ENCODE measurements around the gene SPATA3. TPM values are rescaled to one million over a fixed set of nuclear protein-coding genes. Genes with fewer than 3 reads are reported as not detected.
"Not testable (repeated sequence)": the region's sequence is repeated elsewhere in the genome, so short reads cannot be mapped to it uniquely, and the experiment has no call there.

The SPATA3 gene
- total RNA-seq, 8 experiments from 2014 or later = 0.71 TPM; not detected in 7

- peak in 1 of 8 experiments; percentile 12 for ATAC-seq (replicated peaks in 6 of 8)
- H3K4me1 ChIP-seq (replicated peaks in 1 of 2) = peaks cover 9 to 27% of the 10 kb centered on the region in 2 donors
- H3K4me3 ChIP-seq = no peak overlapping the region
- 0 to 81% (median 58%) methylated on average over 1 to 3 of the region's 4 CpGs; no CpG with 5 or more reads in 4 of the 10 experiments for WGBS, 10 experiments
- H3K27ac ChIP-seq = no peak overlapping the region
- in situ Hi-C loops (cut with MboI; ENCODE audit: low pct_unique_long_range_greater_than_20kb in 2 of 9, low sequenced_read_pairs in 9 of 9, unreplicated experiment in 9 of 9) = no loop called here
These were observed 21.3 kb downstream of the SPATA3 start for GRCh38 chr2:231017231-231017598.

- 14 to 80% (median 73%) methylated on average over 1 to 3 of the region's 3 CpGs; no CpG with 5 or more reads in 4 of the 10 experiments for WGBS, 10 experiments
- in situ Hi-C loops (cut with MboI; ENCODE audit: low pct_unique_long_range_greater_than_20kb in 2 of 9, low sequenced_read_pairs in 9 of 9, unreplicated experiment in 9 of 9) = no loop called here
- Histone ChIP-seq H3K4me1 (replicated peaks in 1 of 2) (peaks cover 9 to 23% of the 10 kb centered on the region in 2 donors), H3K4me3 (no peak overlapping the region), H3K27ac (no peak overlapping the region)
- ATAC-seq (replicated peaks in 6 of 8) = no peak
These were observed 22.3 kb downstream of the SPATA3 start for GRCh38 chr2:231018184-231018583.

DNA sequence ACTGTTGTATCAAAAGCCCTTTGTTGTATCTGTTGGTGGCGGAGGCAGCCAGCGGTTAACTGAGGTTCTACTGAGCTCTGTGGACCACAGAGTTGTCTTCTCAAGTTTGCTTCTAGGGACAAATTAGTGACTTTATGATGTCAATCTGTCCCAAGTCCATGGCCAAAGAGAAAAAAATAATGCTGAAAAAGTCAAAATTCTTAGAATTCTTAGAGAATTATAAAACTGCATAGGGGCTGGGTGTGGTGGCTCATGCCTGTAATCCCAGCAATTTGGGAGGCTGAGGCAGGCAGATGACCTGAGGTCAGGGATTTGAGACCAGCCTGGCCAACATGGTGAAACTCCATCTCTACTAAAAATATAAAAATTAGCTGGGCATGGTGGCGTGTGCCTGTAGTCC is 29.1 kb downstream of the SPATA3 start:
- 56 to 100% (median 92%) methylated on average over 1 to 3 of the region's 3 CpGs for WGBS, 10 experiments
- H3K4me3 ChIP-seq; in situ Hi-C loops (cut with MboI; ENCODE audit: low pct_unique_long_range_greater_than_20kb in 2 of 9, low sequenced_read_pairs in 9 of 9, unreplicated experiment in 9 of 9); H3K27ac ChIP-seq; H3K4me1 ChIP-seq (replicated peaks in 1 of 2); ATAC-seq (replicated peaks in 6 of 8): not testable (repeated sequence)

DNA sequence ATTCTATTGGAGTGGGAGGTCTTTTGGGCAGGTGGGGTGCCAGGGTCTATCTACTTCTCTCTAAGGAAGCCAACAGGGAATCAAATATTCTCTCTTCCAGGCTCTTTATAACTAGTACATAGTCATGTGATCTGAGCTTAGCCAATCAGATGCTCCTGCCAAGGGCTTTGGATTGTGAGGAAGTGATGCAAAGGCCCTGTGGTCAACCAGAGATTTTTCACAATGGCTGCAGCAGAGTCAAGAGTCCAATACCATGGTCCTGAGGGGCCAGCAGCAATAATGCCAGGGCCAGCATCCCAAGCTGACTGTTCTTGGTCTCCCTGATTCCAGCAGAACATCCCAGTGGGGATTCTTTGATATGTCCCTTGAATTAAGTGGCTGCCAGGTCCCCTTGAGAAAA is 33.0 kb downstream of the SPATA3 start:
- ATAC-seq (replicated peaks in 6 of 8) = no peak
- in situ Hi-C loops (cut with MboI; ENCODE audit: low pct_unique_long_range_greater_than_20kb in 2 of 9, low sequenced_read_pairs in 9 of 9, unreplicated experiment in 9 of 9) = no loop called here
- H3K4me1 ChIP-seq (replicated peaks in 1 of 2) = no peaks in the 10 kb centered on the region
- H3K4me3 ChIP-seq = no peak overlapping the region
- H3K27ac ChIP-seq = no peak overlapping the region

DNA sequence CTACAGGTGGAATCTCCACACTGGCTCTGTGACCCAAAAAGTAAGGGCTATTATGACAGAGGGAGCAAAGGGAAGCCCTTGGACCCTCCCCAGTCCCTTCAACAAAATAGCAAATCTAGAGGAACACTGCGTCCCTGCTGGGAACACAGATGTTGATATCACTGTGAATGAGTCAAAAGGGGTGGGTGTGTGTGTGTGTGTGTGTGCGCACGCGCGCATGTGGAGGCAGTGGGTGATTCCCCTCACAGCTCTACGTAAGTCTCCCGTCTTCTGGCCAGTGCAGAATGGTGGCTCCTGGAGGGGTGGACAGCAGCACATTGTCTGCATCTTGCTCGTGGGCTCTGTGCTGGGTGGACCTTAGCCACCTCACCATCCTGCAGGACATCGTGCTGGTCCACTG is 33.6 kb downstream of the SPATA3 start:
- H3K4me3 ChIP-seq = no peak overlapping the region
- H3K27ac ChIP-seq = no peak overlapping the region
- 59 to 88% (median 74%) methylated on average over 1 to 8 of the region's 9 CpGs; no CpG with 5 or more reads in 5 of the 10 experiments for WGBS, 10 experiments
- no peaks in the 10 kb centered on the region for H3K4me1 ChIP-seq (replicated peaks in 1 of 2)
- in situ Hi-C loops (cut with MboI; ENCODE audit: low pct_unique_long_range_greater_than_20kb in 2 of 9, low sequenced_read_pairs in 9 of 9, unreplicated experiment in 9 of 9) = no loop called here
- no peak for ATAC-seq (replicated peaks in 6 of 8)

- no peak overlapping the region for H3K4me3 ChIP-seq
- H3K27ac ChIP-seq = no peak overlapping the region
- in situ Hi-C loops (cut with MboI; ENCODE audit: low pct_unique_long_range_greater_than_20kb in 2 of 9, low sequenced_read_pairs in 9 of 9, unreplicated experiment in 9 of 9) = no loop called here
- 44 to 100% (median 81%) methylated on average over 1 to 3 of the region's 3 CpGs; no CpG with 5 or more reads in 3 of the 10 experiments for WGBS, 10 experiments
- H3K4me1 ChIP-seq (replicated peaks in 1 of 2) = no peaks in the 10 kb centered on the region
- ATAC-seq (replicated peaks in 6 of 8) = no peak
These were observed 34.8 kb downstream of the SPATA3 start for GRCh38 chr2:231030725-231031124.

DNA sequence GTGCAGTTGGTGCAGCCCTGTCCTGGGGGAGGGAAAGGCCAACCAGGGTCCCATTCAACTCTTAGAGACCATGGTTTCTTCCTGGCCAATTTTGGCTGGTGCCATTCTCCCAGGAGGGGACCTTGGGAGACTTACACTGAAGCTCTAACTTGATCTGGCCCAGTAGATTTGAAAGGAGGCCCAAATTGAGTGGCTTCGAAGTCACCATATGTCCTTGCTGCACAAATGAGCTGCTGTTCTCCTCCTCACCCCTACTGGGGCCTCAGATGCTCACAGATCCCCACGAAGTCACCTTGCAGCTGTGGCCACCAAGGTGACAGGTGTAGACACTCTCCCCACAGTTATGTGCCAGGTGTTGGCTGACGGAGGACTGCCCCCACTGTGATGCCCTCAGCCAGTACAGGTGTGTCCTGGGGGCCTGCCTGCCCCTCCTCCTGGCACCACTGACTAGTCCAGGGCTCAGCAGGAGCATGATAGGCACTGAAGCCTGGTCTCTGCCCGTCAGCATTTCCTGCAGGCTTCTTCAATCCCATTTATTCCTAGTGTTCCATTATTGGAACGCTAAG is 36.7 kb downstream of the SPATA3 start:
- in situ Hi-C loops (cut with MboI; ENCODE audit: low pct_unique_long_range_greater_than_20kb in 2 of 9, low sequenced_read_pairs in 9 of 9, unreplicated experiment in 9 of 9) = no loop called here
- H3K4me1 ChIP-seq (replicated peaks in 1 of 2) = no peaks in the 10 kb centered on the region
- no peak overlapping the region for H3K4me3 ChIP-seq
- H3K27ac ChIP-seq = no peak overlapping the region
- 33 to 100% (median 80%) methylated on average over 1 to 4 of the region's 5 CpGs; no CpG with 5 or more reads in 3 of the 10 experiments for WGBS, 10 experiments
- ATAC-seq (replicated peaks in 6 of 8) = no peak

- Histone ChIP-seq H3K4me1 (replicated peaks in 1 of 2) (peaks cover 0 to under 1% of the 10 kb centered on the region in 2 donors), H3K27ac (no peak overlapping the region), H3K4me3 (no peak overlapping the region)
- in situ Hi-C loops (cut with MboI; ENCODE audit: low pct_unique_long_range_greater_than_20kb in 2 of 9, low sequenced_read_pairs in 9 of 9, unreplicated experiment in 9 of 9) = no loop called here
- 0 to 100% (median 55%) methylated on average over 1 to 8 of the region's 11 CpGs; no CpG with 5 or more reads in 1 of the 10 experiments for WGBS, 10 experiments
- no peak for ATAC-seq (replicated peaks in 6 of 8)
These were observed 37.5 kb downstream of the SPATA3 start for GRCh38 chr2:231033147-231034132.

GRCh38 chr2:231034291-231034882 is 38.5 kb downstream of the SPATA3 start:
- WGBS, 10 experiments = 33 to 83% (median 53%) methylated on average over 1 to 4 of the region's 4 CpGs; no CpG with 5 or more reads in 4 of the 10 experiments
- in situ Hi-C loops (cut with MboI; ENCODE audit: low pct_unique_long_range_greater_than_20kb in 2 of 9, low sequenced_read_pairs in 9 of 9, unreplicated experiment in 9 of 9) = no loop called here
- Histone ChIP-seq H3K4me3 (no peak overlapping the region), H3K27ac (no peak overlapping the region), H3K4me1 (replicated peaks in 1 of 2) (peaks cover 0 to 6% of the 10 kb centered on the region in 2 donors)
- ATAC-seq (replicated peaks in 6 of 8) = no peak

GRCh38 chr2:231036131-231036530 is 40.2 kb downstream of the SPATA3 start:
- WGBS, 10 experiments = 0 to 80% (median 70%) methylated on average over 1 to 4 of the region's 4 CpGs; no CpG with 5 or more reads in 5 of the 10 experiments
- Histone ChIP-seq H3K4me3 (no peak overlapping the region), H3K4me1 (replicated peaks in 1 of 2) (peaks cover 0 to 6% of the 10 kb centered on the region in 2 donors), H3K27ac (no peak overlapping the region)
- no peak for ATAC-seq (replicated peaks in 6 of 8)
- in situ Hi-C loops (cut with MboI; ENCODE audit: low pct_unique_long_range_greater_than_20kb in 2 of 9, low sequenced_read_pairs in 9 of 9, unreplicated experiment in 9 of 9) = no loop called here

DNA sequence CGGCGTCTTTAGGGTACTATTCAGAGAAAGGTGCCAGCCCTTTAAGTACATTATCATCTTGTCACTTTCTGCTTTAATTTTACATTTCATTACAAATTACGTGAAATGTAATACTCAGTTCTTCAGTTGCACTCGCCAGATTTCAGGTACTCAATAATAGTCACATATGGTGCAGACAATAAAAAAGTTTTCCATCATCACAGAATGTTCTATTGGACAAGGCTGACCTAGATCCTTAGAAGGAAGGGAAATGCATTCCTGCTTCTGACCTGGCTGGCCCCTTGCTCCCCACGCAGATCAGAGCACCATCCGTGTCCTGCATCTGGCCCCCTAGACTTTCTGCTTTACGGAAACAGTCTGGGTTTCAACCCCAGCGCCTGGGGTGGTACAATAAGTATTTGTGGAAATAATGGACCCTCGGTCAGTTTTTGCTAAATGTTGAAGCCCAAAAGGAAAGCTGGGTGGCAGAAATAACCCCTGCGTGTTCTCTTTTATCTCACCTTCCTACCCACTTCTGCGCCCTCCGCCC is 40.7 kb downstream of the SPATA3 start:
- peak overlapping the region in 1 of 5 donors; percentile 56 for H3K4me3 ChIP-seq
- H3K4me1 ChIP-seq (replicated peaks in 1 of 2) = peaks cover 0 to 6% of the 10 kb centered on the region in 2 donors
- H3K27ac ChIP-seq = no peak overlapping the region
- in situ Hi-C loops (cut with MboI; ENCODE audit: low pct_unique_long_range_greater_than_20kb in 2 of 9, low sequenced_read_pairs in 9 of 9, unreplicated experiment in 9 of 9) = no loop called here
- WGBS, 10 experiments = 27 to 82% (median 66%) methylated on average over 4 to 8 of the region's 12 CpGs; no CpG with 5 or more reads in 3 of the 10 experiments
- ATAC-seq (replicated peaks in 6 of 8) = no peak

GRCh38 chr2:231037202-231037730 is 41.3 kb downstream of the SPATA3 start, which contains the start of gene C2orf72:
Gene C2orf72 (plus strand): TSS chr2:231037523. CDS start chr2:231037566, 43 bp downstream.
- 6 to 10% methylated on average over 2 to 10 of the region's 61 CpGs; no CpG with 5 or more reads in 8 of the 10 experiments for WGBS, 10 experiments
- Histone ChIP-seq H3K4me3 (peak within 1 kb of the TSS; percentile 41 to 56 (median 55)), H3K27ac (no peak within 1 kb of the TSS), H3K4me1 (replicated peaks in 1 of 2) (peaks cover 0 to 6% of the 10 kb centered on the region in 2 donors)
- ATAC-seq (replicated peaks in 6 of 8) = peak; percentile 68 to 83 (median 76)
- in situ Hi-C loops (cut with MboI; ENCODE audit: low pct_unique_long_range_greater_than_20kb in 2 of 9, low sequenced_read_pairs in 9 of 9, unreplicated experiment in 9 of 9) = no loop called here

Measured in motor neuron (in vitro differentiated cells).